Progenitor cell of endocrine pancreas (in vitro differentiated cells): Measurements from ENCODE around the gene CKAP4. TPM values are rescaled to one million over a fixed set of nuclear protein-coding genes. Genes with fewer than 3 reads are reported as not detected.

Experiments used
- DNase-seq: peaks from one replicate; pipeline ENCODE4 v3.0.0; 2021; ENCODE audit warnings: low spot score; ENCODE audit not compliant: unreplicated experiment
- H3K27ac Mint-ChIP-seq: 2 replicates; pipeline ENCODE4 v1.8.0; 2021; ENCODE audit warnings: mild to moderate bottlenecking, moderate library complexity, mixed read lengths
- H3K27me3 Mint-ChIP-seq: 2 replicates; pipeline ENCODE4 v1.8.0; 2021; ENCODE audit warnings: mixed read lengths
- H3K36me3 Mint-ChIP-seq: 2 replicates; pipeline ENCODE4 v1.8.0; 2022; ENCODE audit warnings: mixed read lengths; ENCODE audit not compliant: insufficient read depth
- H3K4me1 Mint-ChIP-seq: 2 replicates; pipeline ENCODE4 v1.8.0; 2021; ENCODE audit warnings: low read depth, mixed read lengths
- H3K4me3 Mint-ChIP-seq: 2 replicates; pipeline ENCODE4 v1.8.0; 2021; ENCODE audit warnings: low read depth, mild to moderate bottlenecking, moderate library complexity, mixed read lengths
- H3K9me3 Mint-ChIP-seq: 2 replicates; pipeline ENCODE4 v1.8.0; 2021; ENCODE audit warnings: low read depth, mixed read lengths
- total RNA-seq: library from RNA; stranded (reverse); gene quantifications from 2 replicates; pipeline ENCODE4 v1.2.1, GENCODE V29; 2021
- TF ChIP-seq, protein P1 (sequence below): fragments of 200-600 bp; sonication (generic); IDR thresholded peaks from one replicate; pipeline ENCODE4 v1.5.0; 2021; ENCODE audit warnings: antibody characterized with exemption, mild to moderate bottlenecking; ENCODE audit not compliant: unreplicated experiment

Gene CKAP4
- total RNA-seq, 1 donor from 2014 or later = 102 TPM

GRCh38 chr12:106246891-106247673 lies 738 bp downstream of the CKAP4 start:
- H3K27me3 Mint-ChIP-seq = peaks cover 5% of the 10 kb centered on the region
- TF ChIP-seq, protein P1, sequence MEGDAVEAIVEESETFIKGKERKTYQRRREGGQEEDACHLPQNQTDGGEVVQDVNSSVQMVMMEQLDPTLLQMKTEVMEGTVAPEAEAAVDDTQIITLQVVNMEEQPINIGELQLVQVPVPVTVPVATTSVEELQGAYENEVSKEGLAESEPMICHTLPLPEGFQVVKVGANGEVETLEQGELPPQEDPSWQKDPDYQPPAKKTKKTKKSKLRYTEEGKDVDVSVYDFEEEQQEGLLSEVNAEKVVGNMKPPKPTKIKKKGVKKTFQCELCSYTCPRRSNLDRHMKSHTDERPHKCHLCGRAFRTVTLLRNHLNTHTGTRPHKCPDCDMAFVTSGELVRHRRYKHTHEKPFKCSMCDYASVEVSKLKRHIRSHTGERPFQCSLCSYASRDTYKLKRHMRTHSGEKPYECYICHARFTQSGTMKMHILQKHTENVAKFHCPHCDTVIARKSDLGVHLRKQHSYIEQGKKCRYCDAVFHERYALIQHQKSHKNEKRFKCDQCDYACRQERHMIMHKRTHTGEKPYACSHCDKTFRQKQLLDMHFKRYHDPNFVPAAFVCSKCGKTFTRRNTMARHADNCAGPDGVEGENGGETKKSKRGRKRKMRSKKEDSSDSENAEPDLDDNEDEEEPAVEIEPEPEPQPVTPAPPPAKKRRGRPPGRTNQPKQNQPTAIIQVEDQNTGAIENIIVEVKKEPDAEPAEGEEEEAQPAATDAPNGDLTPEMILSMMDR = peak; percentile 7
- H3K36me3 Mint-ChIP-seq = peaks cover 8% of the 10 kb centered on the region
- no peaks in the 10 kb centered on the region for H3K9me3 Mint-ChIP-seq
- H3K4me1 Mint-ChIP-seq = peaks cover 10% of the 10 kb centered on the region
- peak; percentile 51 for DNase-seq
- peak overlapping the region; percentile 81 for H3K4me3 Mint-ChIP-seq
- H3K27ac Mint-ChIP-seq = peak overlapping the region; percentile 82

- TF ChIP-seq, protein P1 = no peak
- Mint-ChIP-seq H3K4me1 (peaks cover 11% of the 10 kb centered on the region), H3K27me3 (peaks cover 5% of the 10 kb centered on the region), H3K36me3 (peaks cover 12% of the 10 kb centered on the region), H3K4me3 (peak overlapping the region; percentile 81), H3K9me3 (no peaks in the 10 kb centered on the region), H3K27ac (peak overlapping the region; percentile 81)
- DNase-seq = no peak
Measured at GRCh38 chr12:106245767-106246166, 2.1 kb downstream of the CKAP4 start.

- H3K9me3 Mint-ChIP-seq = no peaks in the 10 kb centered on the region
- TF ChIP-seq, protein P1 = no peak
- no peak overlapping the region for H3K4me3 Mint-ChIP-seq
- DNase-seq = no peak
- peaks cover 11% of the 10 kb centered on the region for H3K4me1 Mint-ChIP-seq
- H3K36me3 Mint-ChIP-seq = peaks cover 17% of the 10 kb centered on the region
- no peaks in the 10 kb centered on the region for H3K27me3 Mint-ChIP-seq
- H3K27ac Mint-ChIP-seq = no peak overlapping the region
Measured at GRCh38 chr12:106243620-106244019, 4.2 kb downstream of the CKAP4 start.

DNA sequence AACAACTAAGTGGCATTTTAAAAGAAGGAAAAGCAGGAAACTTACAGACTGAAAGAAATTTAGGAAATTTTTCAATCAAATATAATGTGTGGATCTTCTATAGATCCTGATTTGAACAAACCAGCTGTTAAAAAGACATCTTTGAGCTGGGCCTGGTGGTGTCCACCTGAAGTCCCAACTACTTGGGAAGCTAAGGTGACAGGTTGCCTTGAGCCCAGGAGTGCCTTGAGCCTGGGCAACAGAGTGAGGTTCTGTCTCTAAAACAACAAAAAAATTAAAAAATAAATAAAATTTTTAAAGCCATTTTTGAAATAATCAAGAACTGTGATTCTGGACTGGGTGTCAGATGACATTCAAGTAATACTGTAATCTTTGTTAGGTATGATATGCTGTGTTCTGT lies 7.0 kb downstream of the CKAP4 start:
- TF ChIP-seq, protein P1 = no peak
- Mint-ChIP-seq H3K4me1 (peaks cover 11% of the 10 kb centered on the region), H3K4me3 (no peak overlapping the region), H3K36me3 (peaks cover 25% of the 10 kb centered on the region), H3K9me3 (no peaks in the 10 kb centered on the region), H3K27ac (no peak overlapping the region), H3K27me3 (no peaks in the 10 kb centered on the region)
- DNase-seq = no peak

- H3K4me3 Mint-ChIP-seq = no peak overlapping the region
- DNase-seq = no peak
Measured at GRCh38 chr12:106239951-106240335, 7.9 kb downstream of the CKAP4 start.

More at GRCh38 chr12:106239951-106240335, 7.9 kb downstream of the CKAP4 start:
- Mint-ChIP-seq H3K36me3 (peaks cover 21% of the 10 kb centered on the region), H3K27me3 (no peaks in the 10 kb centered on the region), H3K4me1 (peaks cover 4% of the 10 kb centered on the region), H3K9me3 (no peaks in the 10 kb centered on the region), H3K27ac (peak overlapping the region; percentile 84)
- TF ChIP-seq, protein P1 = no peak
